ENCODE data around the gene ZNF407.

The ZNF407 gene

DNA sequence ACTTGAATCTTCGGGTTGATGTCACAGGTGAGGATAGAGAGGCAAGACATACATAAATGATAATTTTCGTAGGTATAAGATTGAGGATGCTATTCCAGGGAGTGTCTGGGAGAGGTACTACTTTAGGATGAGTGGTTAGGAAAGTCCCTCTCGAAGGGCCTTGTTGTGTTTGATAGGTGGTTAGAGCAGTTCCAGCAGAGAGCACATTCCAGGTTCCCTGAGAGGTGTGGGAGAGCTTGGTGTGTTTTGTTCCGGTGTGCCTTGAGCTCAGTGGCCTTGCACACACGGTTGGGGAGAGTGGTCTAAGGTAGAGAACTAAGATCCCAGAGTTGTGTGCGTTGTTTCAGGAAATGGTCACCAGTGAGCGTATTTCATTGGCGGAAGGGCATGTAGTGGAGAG is 191.4 kb downstream of the ZNF407 start:
- DNase-seq (ENCODE audit: low read depth): no peak

DNA sequence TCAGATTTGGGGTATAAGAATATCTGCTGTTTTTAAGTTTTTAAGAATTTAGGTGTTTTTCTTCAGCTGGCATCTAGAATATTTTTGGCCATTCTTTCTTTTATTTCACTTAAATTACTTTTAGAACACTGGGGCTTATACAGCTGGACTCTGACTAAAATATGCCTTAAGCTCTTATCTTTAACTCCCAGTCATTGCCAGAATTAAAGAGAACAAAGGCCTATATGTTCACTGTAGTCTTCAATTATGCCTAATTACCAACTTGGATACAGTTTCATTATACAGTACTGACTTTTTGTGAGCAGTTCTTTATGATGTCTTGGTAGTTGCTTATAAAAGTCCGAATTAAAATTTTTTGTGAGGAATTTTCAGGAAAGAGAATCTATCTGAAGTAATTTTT is 192.8 kb downstream of the ZNF407 start:
- no peak for DNase-seq (ENCODE audit: low read depth)

DNA sequence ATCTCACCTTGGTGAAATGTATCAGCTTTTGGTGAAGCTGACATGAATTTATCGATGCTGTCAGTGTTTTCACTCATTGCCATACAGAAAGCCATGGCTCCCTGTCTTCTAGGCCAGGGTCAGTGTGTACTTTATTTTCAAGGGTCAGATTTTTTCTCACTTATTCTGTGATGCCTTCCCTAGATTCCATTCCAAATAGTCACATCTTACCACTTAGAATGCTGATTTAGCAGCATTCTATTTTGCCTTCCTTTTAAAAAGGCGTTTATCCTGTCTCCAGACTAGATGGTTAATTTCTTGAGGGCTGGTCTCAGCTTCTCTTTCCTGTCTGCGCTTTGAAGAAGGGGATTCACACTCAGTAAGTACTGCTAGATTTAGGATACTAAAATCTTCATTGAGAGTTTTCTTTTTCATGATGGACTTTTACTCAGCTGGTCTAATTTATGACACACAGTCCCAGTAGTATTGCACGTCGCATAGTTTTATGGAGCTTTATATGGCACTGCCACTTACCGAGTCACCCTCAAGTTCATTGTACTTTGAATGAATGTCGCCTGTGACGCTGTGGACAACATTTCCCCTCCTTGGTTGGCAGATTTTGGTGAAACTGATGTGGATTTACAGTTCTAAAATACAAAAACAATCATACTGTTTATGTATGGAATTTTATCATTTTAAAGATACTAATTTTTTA is 194.0 kb downstream of the ZNF407 start:
- no peak for DNase-seq (ENCODE audit: low read depth)

DNA sequence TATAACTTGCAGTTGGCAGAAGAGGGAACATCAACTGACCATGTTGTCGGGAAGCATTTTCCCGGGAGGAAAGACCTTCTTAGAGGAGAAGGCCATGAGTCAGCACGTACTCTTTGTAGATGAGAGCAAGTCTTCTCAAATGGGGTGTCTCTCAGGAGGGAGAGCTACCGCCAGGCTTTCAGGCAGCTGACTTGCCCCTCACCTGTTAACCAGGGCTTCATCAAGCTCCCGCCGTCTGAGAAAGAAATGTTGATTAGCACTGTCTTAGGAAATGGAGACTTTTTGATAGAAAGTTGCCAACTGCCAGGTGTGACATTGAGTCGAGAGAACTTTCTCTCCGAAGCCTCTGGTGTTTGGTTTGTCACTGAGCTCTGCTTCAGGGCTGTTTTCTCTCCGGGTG is 196.1 kb downstream of the ZNF407 start:
- DNase-seq (ENCODE audit: low read depth): no peak

DNA sequence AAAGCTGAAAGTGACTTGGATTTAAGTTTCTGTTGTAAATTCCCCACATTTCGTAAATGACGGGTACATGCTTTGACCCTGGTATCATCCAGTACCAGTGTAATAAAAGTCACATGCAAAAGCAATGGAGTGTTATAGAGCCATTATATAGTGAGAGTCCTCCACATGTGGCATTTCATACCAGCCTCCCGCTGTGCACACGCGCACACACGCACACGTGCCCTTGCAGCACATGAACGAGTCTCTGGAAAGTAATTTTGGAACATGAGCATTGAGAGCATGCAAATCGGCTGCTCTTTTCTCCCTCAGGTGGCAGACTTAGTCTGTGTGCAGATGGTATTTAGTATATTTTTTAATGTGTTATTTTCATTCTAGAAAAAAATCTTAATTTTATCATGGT is 198.1 kb downstream of the ZNF407 start:
- no peak for DNase-seq (ENCODE audit: low read depth)

DNA sequence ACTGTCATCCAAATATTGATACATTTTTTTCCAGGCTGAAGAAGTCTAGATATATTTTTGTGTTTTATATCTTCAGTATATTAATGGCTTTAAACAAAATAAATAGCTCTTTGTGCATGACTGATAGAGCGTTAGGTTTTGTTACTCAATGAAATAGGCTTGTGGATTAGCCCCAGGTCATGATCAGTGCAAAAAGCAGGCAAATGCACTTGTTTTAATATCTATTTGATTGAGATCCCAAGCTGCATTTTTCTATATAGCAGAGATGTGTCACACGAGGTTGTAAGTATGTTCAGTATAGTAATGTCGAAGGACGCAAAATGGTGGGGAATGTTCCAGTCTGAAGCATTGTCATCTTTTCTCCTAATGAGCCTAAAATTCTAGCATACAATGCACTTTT is 198.5 kb downstream of the ZNF407 start:
- no peak for DNase-seq (ENCODE audit: low read depth)

DNA sequence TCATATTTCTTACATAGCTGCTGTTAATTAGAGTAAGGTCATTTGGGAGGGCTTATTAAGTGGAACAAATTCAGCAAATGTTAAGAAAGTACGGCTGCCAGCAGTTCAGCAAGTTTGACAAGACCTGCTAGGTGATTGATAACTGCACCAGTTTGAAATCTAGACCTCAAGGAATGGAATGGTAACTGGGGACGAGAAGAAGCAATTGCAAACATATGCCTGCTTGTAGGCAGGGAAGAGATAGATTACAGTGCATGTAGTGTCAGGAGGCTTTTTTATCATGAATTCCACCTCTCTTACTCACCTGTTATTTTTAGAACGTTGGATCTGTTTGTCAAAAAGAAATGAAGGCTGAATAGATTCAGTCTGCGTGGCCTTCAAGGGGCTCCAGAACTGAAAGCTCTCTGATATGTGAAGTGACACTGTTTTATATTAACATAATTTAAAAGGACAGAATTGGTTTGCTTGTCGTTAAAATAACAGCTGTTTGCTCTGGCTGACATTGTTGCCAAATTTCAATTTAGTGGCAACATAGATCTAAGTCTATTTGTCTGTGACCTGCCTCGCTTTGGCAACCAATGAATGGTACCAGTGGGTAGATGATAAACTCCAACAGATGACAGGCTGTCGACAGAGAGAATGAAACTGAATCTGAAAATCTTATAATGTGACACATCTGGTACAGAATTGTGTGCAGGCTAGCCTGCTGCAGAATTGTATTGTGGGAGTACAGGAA is 199.3 kb downstream of the ZNF407 start:
- DNase-seq (ENCODE audit: low read depth): peak; percentile 39

DNA sequence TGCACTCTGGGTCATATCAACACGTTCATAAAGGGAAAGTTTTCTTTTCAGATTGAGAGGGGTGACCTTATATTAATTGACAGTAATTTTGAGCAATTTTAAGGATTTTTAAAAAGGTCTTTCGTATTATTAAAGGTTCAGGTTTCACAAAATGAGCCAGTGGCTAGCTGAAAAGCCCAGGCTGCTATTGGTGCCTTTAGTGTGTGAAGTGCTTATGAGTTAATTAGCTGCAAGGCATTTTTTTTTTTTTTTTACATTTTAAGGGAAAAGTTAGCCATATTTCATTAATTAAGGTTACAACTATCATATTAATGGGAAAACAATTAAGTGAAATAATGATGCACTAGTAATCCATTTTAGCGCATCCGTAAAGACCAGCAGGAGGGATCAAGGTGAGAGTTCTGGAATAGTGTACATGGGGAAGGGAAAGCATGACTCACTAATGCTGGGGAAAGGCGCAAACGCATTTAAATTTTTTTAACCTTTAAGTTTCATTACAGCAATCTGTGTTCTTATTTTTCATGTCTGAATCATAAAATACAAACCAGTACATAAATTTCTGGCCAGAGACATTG is 200.0 kb downstream of the ZNF407 start:
- DNase-seq (ENCODE audit: low read depth): no peak

DNA sequence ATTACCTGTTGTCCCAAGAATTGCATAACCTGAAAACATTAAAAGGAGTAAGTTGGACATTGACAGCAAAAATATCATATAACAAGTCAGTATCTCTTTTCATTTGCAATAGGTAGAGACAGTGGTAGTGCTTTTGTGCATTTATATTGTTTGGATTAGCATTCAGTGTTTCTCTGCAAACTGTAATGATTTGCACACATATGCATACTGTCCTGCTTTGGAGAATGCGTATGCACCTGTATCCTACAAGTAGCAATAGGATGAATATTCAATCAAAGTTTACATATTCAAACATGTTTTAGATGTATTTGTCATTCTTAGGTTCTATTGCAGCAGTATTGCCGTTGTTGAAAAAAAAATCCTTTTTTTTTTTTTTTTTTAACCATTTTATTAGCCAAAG is 201.9 kb downstream of the ZNF407 start:
- no peak for DNase-seq (ENCODE audit: low read depth)

DNA sequence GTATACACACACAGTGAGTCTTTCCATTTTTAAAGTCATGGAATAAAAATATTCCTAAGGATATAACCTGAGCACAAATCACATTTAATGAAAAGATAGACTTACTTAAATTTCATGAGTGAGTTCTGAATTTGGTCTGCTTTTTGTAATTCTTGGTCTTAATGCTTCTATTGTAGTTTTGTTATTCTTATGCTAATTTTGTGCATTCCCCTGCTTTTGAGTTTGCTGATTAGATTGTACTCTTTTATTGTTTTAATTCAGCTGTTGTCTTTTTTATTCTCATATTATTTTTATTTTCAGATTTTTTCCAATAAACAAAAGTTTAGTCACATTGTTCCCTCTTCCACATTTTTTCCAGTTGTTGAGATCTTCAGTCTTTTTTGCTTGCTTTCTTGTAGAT is 202.4 kb downstream of the ZNF407 start:
- no peak for DNase-seq (ENCODE audit: low read depth)

DNA sequence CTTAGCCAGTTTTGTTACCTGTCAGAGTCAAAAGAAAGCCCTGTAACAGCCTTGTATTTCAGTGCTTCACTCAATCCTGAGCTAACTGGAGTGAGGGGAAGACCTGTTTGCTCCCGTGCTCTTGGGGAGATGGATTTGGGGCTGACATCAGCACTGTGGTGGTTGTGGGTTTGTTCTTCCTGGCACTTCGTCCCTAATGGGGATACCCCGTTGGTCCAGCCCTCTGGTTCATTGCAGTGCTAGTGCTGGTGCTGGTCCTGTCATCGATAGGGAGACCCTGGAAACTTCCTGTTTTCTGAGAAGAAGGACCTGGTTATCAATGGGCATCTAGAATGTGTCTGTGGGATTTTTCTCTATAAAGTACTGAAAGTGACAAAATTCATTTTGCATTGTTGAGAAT is 205.4 kb downstream of the ZNF407 start:
- DNase-seq (ENCODE audit: low read depth): no peak

DNA sequence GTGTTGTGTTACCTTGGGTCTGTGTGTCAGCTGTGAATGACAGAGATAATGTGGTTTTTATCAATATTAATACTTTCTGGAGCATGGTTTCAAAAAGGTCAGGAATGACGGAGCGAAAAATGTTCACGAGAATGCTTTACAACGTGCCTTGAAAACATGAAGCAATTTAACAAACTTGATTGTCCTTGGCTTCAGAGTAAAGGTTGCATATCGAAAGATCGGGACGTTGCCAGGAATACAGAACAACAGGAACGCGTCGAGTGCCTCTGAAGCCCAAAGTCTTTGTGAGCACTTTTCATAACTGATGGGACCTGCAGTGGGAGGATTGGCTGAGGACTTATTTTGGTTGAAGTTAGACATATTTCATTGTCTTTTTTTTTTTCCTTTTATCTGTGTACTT is 206.1 kb downstream of the ZNF407 start:
- no peak for DNase-seq (ENCODE audit: low read depth)

DNA sequence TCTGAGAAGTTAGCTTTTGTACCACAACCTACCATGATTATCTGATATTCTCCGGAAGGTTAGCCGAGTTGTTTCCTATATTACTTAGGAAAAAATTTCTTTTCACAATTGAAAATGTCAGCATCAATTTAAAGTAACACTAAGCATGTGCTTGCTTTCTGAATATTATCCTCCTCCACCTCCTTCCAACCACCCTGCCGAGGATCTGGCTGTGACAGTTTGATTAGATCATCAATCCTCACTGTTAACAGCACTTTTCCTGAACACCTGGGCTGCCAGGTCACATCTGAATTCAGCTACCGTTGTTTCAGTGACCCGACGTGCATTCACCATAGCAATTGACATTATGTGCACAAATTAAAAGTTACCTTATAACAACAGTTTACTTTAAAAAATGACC is 207.0 kb downstream of the ZNF407 start:
- no peak for DNase-seq (ENCODE audit: low read depth)

DNA sequence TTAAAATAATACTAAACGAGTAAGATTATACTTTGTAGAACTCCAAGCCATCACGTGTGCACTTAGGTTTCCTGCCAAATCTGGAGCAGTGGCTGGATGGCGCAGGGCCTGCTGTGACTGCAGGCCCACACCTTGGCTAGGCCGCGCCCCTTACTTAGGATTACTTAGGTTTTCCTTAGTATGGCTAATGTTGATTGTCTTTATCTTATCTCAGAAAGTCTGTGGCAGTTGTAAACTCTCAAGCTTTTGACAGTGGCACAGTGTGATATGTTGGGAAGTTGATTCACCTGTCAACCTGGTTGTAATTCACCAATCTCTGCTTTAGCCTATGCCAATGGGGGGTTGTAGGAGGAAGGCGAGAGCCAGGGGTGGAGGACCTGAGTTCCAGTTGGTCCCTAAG is 208.4 kb downstream of the ZNF407 start:
- no peak for DNase-seq (ENCODE audit: low read depth)

DNA sequence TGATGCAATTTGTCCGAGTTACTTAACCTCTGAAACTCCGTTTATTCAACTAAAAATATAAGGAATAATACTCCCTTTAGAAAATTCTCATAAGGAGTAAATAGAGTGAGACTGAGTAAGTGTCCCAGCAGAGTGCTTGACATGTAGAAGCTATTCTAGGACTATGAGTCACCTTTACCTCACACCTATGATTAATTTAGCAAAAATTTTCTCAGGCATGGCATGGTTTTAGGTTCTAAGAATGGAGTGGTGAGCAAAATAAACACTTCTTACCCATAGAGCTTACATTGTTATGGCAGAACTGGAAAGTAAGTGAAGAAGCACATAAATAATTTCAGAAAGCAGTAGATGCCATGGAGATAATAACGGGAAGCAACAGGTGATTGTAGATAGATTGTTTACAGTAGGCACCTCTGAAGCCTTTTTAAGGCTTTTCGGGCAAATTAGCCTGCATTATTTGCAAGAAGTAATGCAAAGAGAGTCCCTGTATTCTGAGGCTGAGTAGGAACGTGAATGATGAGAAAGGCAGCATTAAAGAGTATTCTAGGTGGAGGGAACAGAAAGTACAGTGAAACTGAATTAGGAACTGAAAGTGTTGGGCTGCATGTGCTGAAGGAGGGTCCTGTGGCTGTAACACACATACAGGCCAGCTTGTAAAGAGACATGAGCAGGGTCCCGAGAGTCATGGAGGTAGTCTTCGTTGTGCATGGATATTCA is 209.2 kb downstream of the ZNF407 start:
- DNase-seq (ENCODE audit: low read depth): peak; percentile 16

DNA sequence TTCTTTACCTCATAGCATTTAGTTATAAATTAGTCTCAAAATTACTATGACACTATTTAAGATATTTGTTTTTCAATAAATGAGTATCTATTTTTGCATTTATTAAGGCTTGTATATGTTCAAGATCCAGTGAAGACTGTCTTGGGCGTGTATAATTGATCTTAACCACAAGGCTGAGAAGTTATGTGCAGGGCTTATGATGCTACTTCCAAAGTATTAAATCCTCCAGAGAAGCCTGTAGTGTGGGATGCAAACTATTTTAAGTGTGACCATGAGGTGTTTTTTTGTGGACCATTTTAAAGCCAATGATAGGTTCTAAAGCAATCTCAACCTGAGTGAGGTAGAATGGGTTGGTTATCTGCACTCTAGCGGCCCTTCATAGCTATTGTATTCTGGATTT is 219.9 kb downstream of the ZNF407 start:
- DNase-seq (ENCODE audit: low read depth): no peak

DNA sequence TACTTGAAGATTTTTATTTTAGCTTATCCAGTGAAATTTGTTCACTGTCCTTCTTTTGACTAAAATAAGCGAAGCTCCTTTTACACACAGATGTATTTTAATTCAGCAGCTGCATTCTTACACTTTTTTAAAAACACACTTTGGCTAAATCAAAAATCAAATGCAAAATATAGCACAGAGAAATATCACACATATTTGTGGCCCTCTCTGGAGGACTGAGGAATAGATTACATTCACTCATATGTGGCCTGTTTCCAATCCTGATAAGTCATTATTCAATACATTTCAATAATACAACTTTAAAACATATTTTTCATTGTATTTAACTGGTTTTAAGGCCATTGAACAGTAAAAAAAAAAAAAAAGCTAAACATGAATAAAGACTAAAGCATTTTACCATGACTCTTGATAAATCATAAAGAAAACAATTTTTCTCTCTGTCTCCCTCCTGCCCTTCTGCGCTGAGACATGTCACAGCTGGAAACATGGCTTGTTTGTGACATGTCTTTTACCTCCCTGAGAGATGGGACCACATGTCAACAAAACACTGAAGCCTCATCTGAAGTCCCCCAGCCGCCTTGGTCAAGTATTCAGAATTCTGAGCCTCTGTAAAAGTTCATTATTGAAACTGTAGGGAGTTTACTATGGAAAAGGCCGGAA is 221.0 kb downstream of the ZNF407 start:
- no peak for DNase-seq (ENCODE audit: low read depth)

DNA sequence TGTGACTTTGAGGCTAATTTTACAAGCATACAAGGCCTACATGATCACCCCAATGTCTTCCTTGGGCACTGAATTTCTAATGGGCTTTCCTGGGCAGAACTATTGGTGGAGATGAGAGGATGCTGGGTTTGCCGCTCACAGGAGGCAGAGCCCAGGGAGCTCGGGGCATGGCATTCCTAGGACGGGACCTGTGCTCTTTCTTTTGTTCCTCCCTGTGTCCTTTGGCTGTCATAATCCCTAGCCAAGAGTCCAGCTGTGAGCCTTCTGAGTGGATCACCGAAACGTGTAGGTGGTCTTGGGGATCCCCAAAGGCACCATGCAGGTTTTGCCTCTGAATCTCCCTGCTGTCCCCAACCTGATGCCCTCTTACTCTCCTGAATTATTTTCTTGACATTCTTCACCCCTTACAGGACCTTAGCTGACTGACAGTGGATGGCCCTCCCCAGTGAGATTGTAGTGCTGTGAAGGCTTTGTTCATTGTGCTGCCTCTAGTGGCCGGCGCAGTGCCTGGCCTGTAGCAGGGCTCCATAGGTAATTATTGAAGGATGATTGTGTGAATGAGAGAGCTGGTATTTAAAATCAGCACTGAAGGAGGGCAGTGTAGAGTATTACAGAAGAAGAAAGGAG is 221.9 kb downstream of the ZNF407 start:
- no peak for DNase-seq (ENCODE audit: low read depth)

DNA sequence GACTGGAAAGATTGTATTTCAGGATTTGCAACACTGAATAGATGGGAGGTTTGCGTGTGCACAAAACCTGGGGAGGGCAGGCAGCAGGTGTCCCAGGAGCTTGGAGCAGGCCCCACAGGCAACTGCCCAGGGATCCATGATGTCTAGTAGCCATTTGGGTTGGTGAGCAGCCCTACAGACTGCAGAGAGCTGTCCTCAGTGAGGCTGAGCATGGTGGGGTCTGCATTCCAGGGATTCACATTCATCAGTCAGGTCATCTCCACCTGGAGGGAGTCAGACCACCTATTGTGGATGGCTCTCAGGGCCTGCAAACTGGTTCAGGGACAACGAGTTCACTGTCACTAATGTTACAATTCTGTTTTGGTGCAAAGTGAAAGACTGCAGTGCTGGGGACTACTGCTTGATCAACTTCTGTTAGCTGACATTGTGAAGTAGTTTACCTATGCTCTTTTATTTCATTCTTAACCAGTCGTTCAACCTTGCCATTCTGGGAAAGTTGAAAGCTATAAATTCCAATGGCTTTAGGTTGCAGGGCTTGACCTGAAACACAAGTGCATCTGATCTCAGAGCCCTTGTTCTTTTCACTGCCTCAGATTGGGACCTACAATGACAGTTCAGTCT is 222.6 kb downstream of the ZNF407 start:
- DNase-seq (ENCODE audit: low read depth): no peak

DNA sequence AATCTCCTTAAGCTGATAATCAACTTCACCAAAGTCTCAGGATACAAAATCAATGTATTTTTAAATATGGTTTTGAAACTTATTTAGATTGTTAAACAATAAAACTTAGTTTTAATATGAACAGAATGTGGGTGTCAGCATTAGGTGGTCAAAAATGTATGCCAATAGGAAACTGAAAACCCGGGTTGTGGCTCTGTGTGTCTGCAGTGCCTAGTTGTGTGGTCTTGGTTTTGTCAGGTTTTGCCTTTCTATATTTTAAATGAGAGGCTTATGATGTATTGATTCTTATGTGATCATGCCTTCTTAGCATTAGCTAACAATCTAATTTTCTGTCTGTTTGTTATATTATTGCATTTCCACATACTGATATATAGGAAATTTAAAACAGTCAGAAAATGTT is 227.8 kb downstream of the ZNF407 start:
- no peak for DNase-seq (ENCODE audit: low read depth)

DNA sequence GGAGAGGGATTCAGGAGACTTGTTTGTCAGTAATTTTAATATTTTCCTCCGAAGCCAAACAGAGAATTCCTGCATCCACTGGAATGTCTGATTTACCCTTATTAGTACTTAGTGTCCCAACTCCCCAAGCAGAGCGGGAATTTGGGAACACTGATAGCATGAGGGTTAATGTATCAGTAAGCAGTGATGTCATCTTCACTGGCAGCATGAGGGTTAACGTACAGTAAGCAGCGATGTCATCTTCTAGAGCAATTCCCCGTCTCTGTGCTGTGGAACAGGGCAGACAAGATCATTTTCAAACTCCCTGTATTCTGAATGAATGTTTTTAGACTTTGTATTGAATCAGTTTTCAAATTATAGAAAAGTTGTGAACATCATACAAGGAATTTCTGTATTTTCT is 228.9 kb downstream of the ZNF407 start:
- no peak for DNase-seq (ENCODE audit: low read depth)

DNA sequence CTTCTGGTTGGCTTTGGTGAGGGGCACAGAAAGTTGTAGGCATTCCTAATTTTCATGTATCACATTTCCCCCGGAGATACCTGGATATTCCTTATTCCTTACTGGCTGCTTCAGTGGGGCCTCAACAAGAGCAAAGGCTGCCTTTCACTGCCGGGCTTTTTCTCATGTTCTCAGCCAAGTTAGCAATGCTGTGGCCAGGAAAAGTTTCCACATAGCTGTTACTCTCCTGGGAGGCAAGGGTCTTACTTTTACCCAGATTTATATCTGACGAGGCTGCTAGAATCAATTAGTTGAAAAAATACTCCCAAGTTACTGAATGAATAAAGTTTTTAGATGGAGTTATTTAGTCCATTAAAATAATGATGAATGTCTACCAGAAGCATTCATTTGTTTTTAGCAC is 230.5 kb downstream of the ZNF407 start:
- no peak for DNase-seq (ENCODE audit: low read depth)

Data from fibroblast of gingiva (primary cell).